SK-N-SH (cell line): Measurements from ENCODE around the gene SDF4.

Experiments used
- EZH2phosphoT487 ChIP-seq: fragments of 200-600 bp; sonication (generic); IDR thresholded peaks from 2 replicates; pipeline ENCODE4 v1.6.1; 2017; ENCODE audit warnings: low read depth, mixed run types, mild to moderate bottlenecking, antibody characterized with exemption, moderate library complexity, borderline replicate concordance
- GATA2 ChIP-seq: sonication (generic); formaldehyde crosslinking; IDR thresholded peaks from 2 replicates; pipeline ENCODE4 v1.5.0; 2020; ENCODE audit warnings: mild to moderate bottlenecking, missing genetic modification reagents
- MEF2A ChIP-seq: IDR thresholded peaks from 2 replicates; pipeline ENCODE4 v1.4.0; 2012; ENCODE audit warnings: low read depth, borderline replicate concordance
- MXI1 ChIP-seq: IDR thresholded peaks from 2 replicates; pipeline ENCODE4 v1.6.1; 2012; ENCODE audit warnings: mild to moderate bottlenecking, low read depth, low read length, improper control_type of control experiment
- NRF1 ChIP-seq: IDR thresholded peaks from 2 replicates; pipeline ENCODE4 v1.6.1; 2012; ENCODE audit warnings: low read depth, mild to moderate bottlenecking, low read length
- POLR2AphosphoS5 ChIP-seq: IDR thresholded peaks from 2 replicates; pipeline ENCODE4 v1.6.1; 2012; ENCODE audit warnings: low read depth, low read length
- RAD21 ChIP-seq: IDR thresholded peaks from 2 replicates; pipeline ENCODE4 v1.6.1; 2012; ENCODE audit warnings: mild to moderate bottlenecking, low read length
- REST ChIP-seq: IDR thresholded peaks from 2 replicates; pipeline ENCODE4 v1.6.1; 2012; ENCODE audit warnings: mild to moderate bottlenecking, low read depth, low read length, moderate library complexity
- SIN3A ChIP-seq: IDR thresholded peaks from 2 replicates; pipeline ENCODE4 v1.6.1; 2012; ENCODE audit warnings: low read depth, mild to moderate bottlenecking, low read length, moderate library complexity, borderline replicate concordance
- TEAD4 ChIP-seq: IDR thresholded peaks from 2 replicates; pipeline ENCODE4 v1.4.0; 2012; ENCODE audit warnings: mild to moderate bottlenecking, borderline replicate concordance; ENCODE audit not compliant: insufficient read depth
- USF2 ChIP-seq: fragments of 150-350 bp; IDR thresholded peaks from 2 replicates; pipeline ENCODE4 v1.6.1; 2017; ENCODE audit warnings: antibody characterized with exemption, low read length, low read depth, borderline replicate concordance
- YY1 ChIP-seq: IDR thresholded peaks from 2 replicates; pipeline ENCODE4 v1.4.0; 2012; ENCODE audit warnings: low read depth, mild to moderate bottlenecking
- TF ChIP-seq, protein P1 (sequence below): fragments of 200-600 bp; sonication (generic); IDR thresholded peaks from 2 replicates; pipeline ENCODE4 v1.6.1; 2017; ENCODE audit warnings: antibody characterized with exemption, mild to moderate bottlenecking, moderate library complexity

- TF ChIP-seq MEF2A, result no peak
- TF ChIP-seq, protein P1, sequence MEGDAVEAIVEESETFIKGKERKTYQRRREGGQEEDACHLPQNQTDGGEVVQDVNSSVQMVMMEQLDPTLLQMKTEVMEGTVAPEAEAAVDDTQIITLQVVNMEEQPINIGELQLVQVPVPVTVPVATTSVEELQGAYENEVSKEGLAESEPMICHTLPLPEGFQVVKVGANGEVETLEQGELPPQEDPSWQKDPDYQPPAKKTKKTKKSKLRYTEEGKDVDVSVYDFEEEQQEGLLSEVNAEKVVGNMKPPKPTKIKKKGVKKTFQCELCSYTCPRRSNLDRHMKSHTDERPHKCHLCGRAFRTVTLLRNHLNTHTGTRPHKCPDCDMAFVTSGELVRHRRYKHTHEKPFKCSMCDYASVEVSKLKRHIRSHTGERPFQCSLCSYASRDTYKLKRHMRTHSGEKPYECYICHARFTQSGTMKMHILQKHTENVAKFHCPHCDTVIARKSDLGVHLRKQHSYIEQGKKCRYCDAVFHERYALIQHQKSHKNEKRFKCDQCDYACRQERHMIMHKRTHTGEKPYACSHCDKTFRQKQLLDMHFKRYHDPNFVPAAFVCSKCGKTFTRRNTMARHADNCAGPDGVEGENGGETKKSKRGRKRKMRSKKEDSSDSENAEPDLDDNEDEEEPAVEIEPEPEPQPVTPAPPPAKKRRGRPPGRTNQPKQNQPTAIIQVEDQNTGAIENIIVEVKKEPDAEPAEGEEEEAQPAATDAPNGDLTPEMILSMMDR, result no peak
- TF ChIP-seq RAD21, result no peak
- no peak for TF ChIP-seq REST
- TF ChIP-seq MXI1, result no peak
- no peak for TF ChIP-seq YY1
- no peak for TF ChIP-seq USF2
- TF ChIP-seq EZH2phosphoT487, result no peak
- TF ChIP-seq POLR2AphosphoS5, result no peak
- no peak for TF ChIP-seq TEAD4
- TF ChIP-seq SIN3A, result no peak
- TF ChIP-seq GATA2 (CRISPR knock-in tag), result no peak
- TF ChIP-seq NRF1, result no peak
Observed at GRCh38 chr1:1270813-1271212, 39.0 kb upstream of the SDF4 start.
